Trophoblast cell (in vitro differentiated cells and primary cell): ENCODE measurements around the gene ZFYVE28.

Experiments used
- DNase-seq, 2 donors: peaks; one replicate each; pipeline ENCODE4 v3.0.0-alpha.2; 2016
- H2AFZ ChIP-seq: 2 replicates; pipeline ENCODE4 v1.6.1; 2013; ENCODE audit warnings: low read length, moderate library complexity, mild to moderate bottlenecking; ENCODE audit not compliant: insufficient read depth, poor library complexity
- H2AK5ac ChIP-seq: 2 replicates; pipeline ENCODE4 v1.6.1; 2013; ENCODE audit warnings: mild to moderate bottlenecking, low read length
- H2BK120ac ChIP-seq: 2 replicates; pipeline ENCODE4 v1.6.1; 2013; ENCODE audit warnings: low read length, mild to moderate bottlenecking, moderate library complexity; ENCODE audit not compliant: insufficient read depth, poor library complexity
- H2BK12ac ChIP-seq: 2 replicates; pipeline ENCODE4 v1.6.1; 2013; ENCODE audit warnings: mild to moderate bottlenecking, low read length, moderate library complexity
- H2BK5ac ChIP-seq: 2 replicates; pipeline ENCODE4 v1.6.1; 2013; ENCODE audit warnings: low read length, low read depth, moderate library complexity, mild to moderate bottlenecking; ENCODE audit not compliant: poor library complexity
- H3K14ac ChIP-seq: 2 replicates; pipeline ENCODE4 v1.6.1; 2013; ENCODE audit warnings: mild to moderate bottlenecking, low read length
- H3K18ac ChIP-seq: 2 replicates; pipeline ENCODE4 v1.6.1; 2013; ENCODE audit warnings: mild to moderate bottlenecking, low read length
- H3K23ac ChIP-seq: 2 replicates; pipeline ENCODE4 v1.6.1; 2013; ENCODE audit warnings: low read length
- H3K27ac ChIP-seq: 2 replicates; pipeline ENCODE4 v1.5.1; 2013; ENCODE audit warnings: low read depth, mild to moderate bottlenecking, inconsistent platforms, low read length, moderate library complexity
- H3K27me3 ChIP-seq: 2 replicates; pipeline ENCODE4 v1.6.1; 2013; ENCODE audit warnings: inconsistent platforms, mild to moderate bottlenecking, low read length, moderate library complexity; ENCODE audit not compliant: insufficient read depth
- H3K36me3 ChIP-seq, 2 experiments: 1 replicate in 1 of 2; 2 replicates in 1 of 2; pipeline ENCODE4 v1.6.1; 2013; ENCODE audit warnings: low read length in 2 of 2, mild to moderate bottlenecking in 2 of 2, moderate library complexity in 1 of 2; ENCODE audit not compliant: insufficient read depth in 2 of 2, control insufficient read depth in 1 of 2
- H3K4ac ChIP-seq: 2 replicates; pipeline ENCODE4 v1.6.1; 2013; ENCODE audit warnings: low read depth, mild to moderate bottlenecking, low read length, moderate library complexity
- H3K4me1 ChIP-seq, 2 experiments: 1 replicate in 1 of 2; 2 replicates in 1 of 2; pipeline ENCODE4 v1.6.1; 2013; ENCODE audit warnings: low read length in 2 of 2, mild to moderate bottlenecking in 2 of 2, moderate library complexity in 1 of 2; ENCODE audit not compliant: insufficient read depth in 2 of 2, control insufficient read depth in 1 of 2
- H3K4me2 ChIP-seq: 2 replicates; pipeline ENCODE4 v1.6.1; 2013; ENCODE audit warnings: inconsistent platforms, mild to moderate bottlenecking, low read length, moderate library complexity
- H3K4me3 ChIP-seq: 2 replicates; pipeline ENCODE4 v1.5.1; 2013; ENCODE audit warnings: mild to moderate bottlenecking, low read depth, low read length, inconsistent platforms
- H3K79me1 ChIP-seq: one replicate; pipeline ENCODE4 v1.6.1; 2013; ENCODE audit warnings: low read length
- H3K79me2 ChIP-seq: 2 replicates; pipeline ENCODE4 v1.6.1; 2013; ENCODE audit warnings: low read length, mild to moderate bottlenecking; ENCODE audit not compliant: control insufficient read depth, insufficient read depth, poor library complexity
- H3K9ac ChIP-seq: 2 replicates; pipeline ENCODE4 v1.6.1; 2013; ENCODE audit warnings: mild to moderate bottlenecking, low read length
- H3K9me3 ChIP-seq: 2 replicates; pipeline ENCODE4 v1.6.1; 2013; ENCODE audit warnings: low read depth, mild to moderate bottlenecking, control low read depth, inconsistent platforms, low read length; ENCODE audit not compliant: insufficient read depth
- H4K12ac ChIP-seq: 2 replicates; pipeline ENCODE4 v1.6.1; 2013; ENCODE audit warnings: low read depth, mild to moderate bottlenecking, low read length, moderate library complexity
- H4K8ac ChIP-seq: 2 replicates; pipeline ENCODE4 v1.6.1; 2013; ENCODE audit warnings: low read depth, mild to moderate bottlenecking, low read length, moderate library complexity
- H4K91ac ChIP-seq: one replicate; pipeline ENCODE4 v1.6.1; 2013; ENCODE audit warnings: low read depth, mild to moderate bottlenecking, low read length, moderate library complexity
- WGBS: extraction: QIAGEN DNeasy Blood & Tissue Kit; methylation state at CpG from one replicate; pipeline ENCODE4 v1.1.7; 2013; ENCODE audit warnings: missing lambda C conversion rate; ENCODE audit not compliant: insufficient read length, insufficient coverage; ENCODE audit errors: extremely low coverage; 5-methylcytosine and 5-hydroxymethylcytosine counted together

The ZFYVE28 gene

DNA sequence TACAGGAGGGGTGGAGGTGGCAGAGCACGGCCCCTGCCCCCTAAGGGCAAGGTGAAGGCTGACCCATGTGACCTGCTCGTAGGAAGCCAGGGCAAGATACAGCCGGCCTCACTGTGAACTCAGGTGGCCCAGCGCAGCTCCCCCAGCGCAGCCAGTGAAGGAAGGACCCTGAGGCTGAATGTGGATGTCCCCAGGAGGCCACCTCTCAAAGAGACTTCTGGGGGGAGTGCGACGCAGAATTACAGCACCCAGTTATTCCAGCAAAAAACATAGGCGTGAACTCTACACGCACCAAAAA lies 52.6 kb downstream of the ZFYVE28 start:
- Histone ChIP-seq H2BK5ac (no peak overlapping the region), H3K4ac (no peak overlapping the region), H3K27ac (no peak overlapping the region), H3K9ac (no peak overlapping the region), H3K23ac (no peak overlapping the region), H2BK12ac (no peak overlapping the region), H4K8ac (no peak overlapping the region), H3K4me1 (no peaks in the 10 kb centered on the region), H3K4me2 (no peak overlapping the region), H3K36me3 (no peaks in the 10 kb centered on the region), H3K18ac (no peak overlapping the region), H3K79me2 (no peaks in the 10 kb centered on the region), H4K91ac (no peak overlapping the region), H2AK5ac (no peak overlapping the region), H2BK120ac (no peak overlapping the region), H3K79me1 (no peaks in the 10 kb centered on the region), H2AFZ (no peak overlapping the region), H3K4me3 (no peak overlapping the region), H4K12ac (no peak overlapping the region), H3K14ac (no peak overlapping the region), H3K27me3 (no peaks in the 10 kb centered on the region), H3K9me3 (peaks cover 6% of the 10 kb centered on the region)
- no CpG with 5 or more reads among the region's 9 CpGs for WGBS
- no peak for DNase-seq

DNA sequence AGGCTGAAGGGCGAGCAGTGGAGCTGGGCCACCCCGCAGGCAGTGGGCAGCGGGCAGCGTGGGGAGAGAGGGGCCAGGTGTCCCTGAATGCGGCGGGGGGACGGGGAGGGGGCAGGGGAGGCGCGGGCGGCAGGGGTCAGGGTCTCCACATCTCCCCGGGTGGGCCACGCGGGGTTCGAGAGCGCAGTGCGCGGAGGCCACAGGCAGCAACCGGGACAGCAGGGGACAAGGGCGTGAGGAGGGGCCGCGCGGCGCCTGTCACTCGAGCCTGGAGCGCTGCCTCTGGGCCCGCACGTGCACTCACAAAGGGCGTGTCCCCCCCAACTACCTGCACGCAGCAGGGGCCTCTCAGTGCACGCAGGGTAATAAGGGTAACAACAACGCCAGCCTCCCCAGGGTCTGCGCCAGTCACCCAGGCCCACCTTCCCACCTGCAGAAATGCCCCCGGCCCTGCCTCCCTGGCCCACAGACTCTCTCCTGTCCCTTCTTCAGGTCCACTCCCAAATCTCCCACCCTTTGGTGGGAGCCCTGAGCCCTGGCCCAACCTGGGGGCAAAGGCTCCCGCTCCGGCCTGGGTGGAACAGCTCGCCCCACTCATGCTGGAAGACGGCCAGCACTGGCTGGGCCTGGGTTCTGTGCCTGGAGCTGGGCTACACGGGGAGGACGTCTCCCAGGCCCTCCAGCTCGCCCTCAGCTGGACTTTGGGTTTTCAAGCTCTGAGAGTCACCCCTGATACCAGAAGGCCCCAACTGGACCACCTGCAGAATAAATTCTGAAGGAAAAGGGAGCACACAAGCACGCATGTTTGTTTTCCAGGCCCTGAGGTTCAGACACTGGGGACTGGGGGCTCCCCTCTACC lies 53.2 kb downstream of the ZFYVE28 start:
- H3K36me3 ChIP-seq, result no peaks in the 10 kb centered on the region
- no peak overlapping the region for H4K8ac ChIP-seq
- no peak overlapping the region for H2BK120ac ChIP-seq
- no peak overlapping the region for H3K23ac ChIP-seq
- H3K27me3 ChIP-seq, result no peaks in the 10 kb centered on the region
- no peak overlapping the region for H3K4me2 ChIP-seq
- no peak overlapping the region for H4K91ac ChIP-seq
- no peaks in the 10 kb centered on the region for H3K79me1 ChIP-seq
- H4K12ac ChIP-seq, result no peak overlapping the region
- H2AFZ ChIP-seq, result no peak overlapping the region
- H2AK5ac ChIP-seq, result no peak overlapping the region
- no peaks in the 10 kb centered on the region for H3K4me1 ChIP-seq
- no CpG with 5 or more reads among the region's 41 CpGs for WGBS
- peaks cover 4% of the 10 kb centered on the region for H3K9me3 ChIP-seq
- no peak overlapping the region for H3K14ac ChIP-seq
- H3K4ac ChIP-seq, result no peak overlapping the region
- H2BK12ac ChIP-seq, result no peak overlapping the region
- no peak overlapping the region for H2BK5ac ChIP-seq
- no peak overlapping the region for H3K9ac ChIP-seq
- DNase-seq, result no peak
- no peaks in the 10 kb centered on the region for H3K79me2 ChIP-seq
- no peak overlapping the region for H3K4me3 ChIP-seq
- H3K18ac ChIP-seq, result no peak overlapping the region
- no peak overlapping the region for H3K27ac ChIP-seq

DNA sequence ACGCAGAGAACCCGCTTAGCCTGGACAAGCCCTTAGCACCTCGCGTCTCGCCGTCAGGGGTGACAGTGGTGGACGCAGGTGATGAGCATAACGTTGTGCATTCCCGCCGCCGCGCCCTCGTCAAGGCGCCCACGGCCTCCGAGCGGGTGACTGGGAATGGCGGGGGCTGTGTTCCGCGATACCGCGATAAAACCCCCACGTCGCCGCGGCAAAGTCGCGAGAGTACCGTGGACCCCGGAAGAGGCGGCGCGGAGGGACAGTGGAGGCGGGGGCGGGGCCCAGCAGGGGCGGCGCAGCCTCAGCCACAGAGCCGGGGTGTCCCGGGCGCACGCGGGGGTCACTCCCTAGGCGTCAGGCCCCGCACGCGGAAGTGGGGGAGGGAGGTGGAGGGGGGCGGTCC lies 53.8 kb downstream of the ZFYVE28 start:
- no peak overlapping the region for H3K4me2 ChIP-seq
- H3K79me2 ChIP-seq, result no peaks in the 10 kb centered on the region
- no peaks in the 10 kb centered on the region for H3K4me1 ChIP-seq
- no CpG with 5 or more reads among the region's 47 CpGs for WGBS
- no peak overlapping the region for H3K27ac ChIP-seq
- DNase-seq, result peak in 1 of 2 donors; percentile 25
- no peaks in the 10 kb centered on the region for H3K79me1 ChIP-seq
- H3K36me3 ChIP-seq, result no peaks in the 10 kb centered on the region
- no peak overlapping the region for H4K91ac ChIP-seq
- peaks cover 4% of the 10 kb centered on the region for H3K9me3 ChIP-seq
- H3K14ac ChIP-seq, result no peak overlapping the region
- H2BK120ac ChIP-seq, result no peak overlapping the region
- H3K18ac ChIP-seq, result no peak overlapping the region
- no peak overlapping the region for H2BK5ac ChIP-seq
- H4K12ac ChIP-seq, result no peak overlapping the region
- H2AFZ ChIP-seq, result no peak overlapping the region
- H3K4me3 ChIP-seq, result no peak overlapping the region
- no peak overlapping the region for H2BK12ac ChIP-seq
- no peak overlapping the region for H4K8ac ChIP-seq
- no peak overlapping the region for H3K9ac ChIP-seq
- no peak overlapping the region for H2AK5ac ChIP-seq
- H3K27me3 ChIP-seq, result no peaks in the 10 kb centered on the region
- no peak overlapping the region for H3K4ac ChIP-seq
- no peak overlapping the region for H3K23ac ChIP-seq

DNA sequence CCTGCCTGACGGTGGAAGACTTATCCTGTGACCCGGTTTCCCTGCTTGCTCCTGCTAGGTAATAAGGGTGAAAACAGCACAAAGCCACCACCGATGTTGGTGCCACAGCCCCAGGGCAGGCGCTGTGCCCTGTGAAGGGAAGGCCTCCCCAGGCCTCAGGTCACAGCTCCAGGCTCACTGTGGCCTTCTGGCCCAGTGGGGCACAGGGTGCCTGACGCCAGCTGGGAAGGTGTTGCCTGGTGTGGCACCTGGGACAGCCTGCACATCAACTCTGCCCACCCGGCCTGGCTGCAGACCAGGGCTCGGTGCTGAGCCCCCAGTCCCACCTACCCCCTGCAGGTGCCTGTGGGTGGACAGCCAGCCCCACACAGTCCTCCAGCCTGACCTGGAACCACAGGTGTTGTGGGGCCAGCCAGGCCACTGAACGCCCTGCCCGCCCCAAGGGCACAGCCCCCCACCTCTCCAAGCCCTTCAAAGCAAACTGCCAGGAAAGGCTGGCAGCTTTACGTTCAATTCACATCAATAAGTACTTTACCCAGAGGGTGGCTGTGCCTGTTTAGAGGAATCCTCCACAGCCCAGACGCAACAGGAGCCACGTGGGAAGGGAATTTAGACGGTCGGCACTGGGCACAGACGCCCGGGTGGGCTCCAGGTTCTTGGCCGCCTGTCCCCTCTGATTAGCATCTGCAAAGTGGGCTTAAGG lies 54.3 kb downstream of the ZFYVE28 start:
- H2BK5ac ChIP-seq, result no peak overlapping the region
- H2BK120ac ChIP-seq, result no peak overlapping the region
- no peak overlapping the region for H3K27ac ChIP-seq
- H3K18ac ChIP-seq, result no peak overlapping the region
- DNase-seq, result no peak
- H2AK5ac ChIP-seq, result no peak overlapping the region
- no peaks in the 10 kb centered on the region for H3K36me3 ChIP-seq
- no peak overlapping the region for H3K4me2 ChIP-seq
- H4K12ac ChIP-seq, result no peak overlapping the region
- no CpG with 5 or more reads among the region's 17 CpGs for WGBS
- H3K23ac ChIP-seq, result no peak overlapping the region
- peaks cover 4% of the 10 kb centered on the region for H3K9me3 ChIP-seq
- no peak overlapping the region for H4K91ac ChIP-seq
- no peak overlapping the region for H3K4me3 ChIP-seq
- no peak overlapping the region for H2BK12ac ChIP-seq
- H3K27me3 ChIP-seq, result no peaks in the 10 kb centered on the region
- no peak overlapping the region for H3K9ac ChIP-seq
- no peak overlapping the region for H2AFZ ChIP-seq
- no peak overlapping the region for H3K4ac ChIP-seq
- H3K79me2 ChIP-seq, result no peaks in the 10 kb centered on the region
- no peak overlapping the region for H3K14ac ChIP-seq
- no peak overlapping the region for H4K8ac ChIP-seq
- H3K4me1 ChIP-seq, result no peaks in the 10 kb centered on the region
- H3K79me1 ChIP-seq, result no peaks in the 10 kb centered on the region
